GM23338 (cell line): ENCODE results near the gene ALDOA. TPM values are rescaled to one million over a fixed set of nuclear protein-coding genes. Genes with fewer than 3 reads are reported as not detected.

Experiments used
- ATAC-seq: fragments of 200-7000 bp; cut with Tn5 transposase; 3 replicates; pipeline ENCODE4 v1.9.1; 2020
- DNase-seq: peaks from one replicate; pipeline ENCODE4 v3.0.0-alpha.2; 2015; ENCODE audit warnings: low spot score
- H2AFZ ChIP-seq: fragments of 200-600 bp; sonication (generic); 2 replicates; pipeline ENCODE4 v1.8.0; 2016; ENCODE audit warnings: antibody characterized with exemption, mild to moderate bottlenecking, moderate library complexity
- H3F3A ChIP-seq: fragments of 200-600 bp; sonication (generic); replicated peaks from 2 replicates; pipeline ENCODE4 v1.8.0; 2017; ENCODE audit warnings: antibody characterized with exemption, mixed run types, low read depth
- H3K27ac ChIP-seq: fragments of 200-600 bp; sonication (generic); 2 replicates; pipeline ENCODE4 v1.6.1; 2016; ENCODE audit warnings: low read depth
- H3K27me3 ChIP-seq: fragments of 200-600 bp; sonication (generic); 2 replicates; pipeline ENCODE4 v1.8.0; 2016; ENCODE audit warnings: mild to moderate bottlenecking, mixed run types, moderate library complexity; ENCODE audit not compliant: insufficient read depth
- H3K36me3 ChIP-seq: fragments of 200-600 bp; sonication (generic); 2 replicates; pipeline ENCODE4 v1.8.0; 2016; ENCODE audit warnings: mild to moderate bottlenecking; ENCODE audit not compliant: insufficient read depth
- H3K4me1 ChIP-seq: fragments of 200-600 bp; sonication (generic); 2 replicates; pipeline ENCODE4 v1.8.0; 2016; ENCODE audit warnings: mild to moderate bottlenecking, moderate library complexity; ENCODE audit not compliant: insufficient read depth
- H3K4me2 ChIP-seq: fragments of 200-600 bp; sonication (generic); 2 replicates; pipeline ENCODE4 v1.7.1; 2017; ENCODE audit warnings: mixed run types
- H3K4me3 ChIP-seq: fragments of 200-600 bp; sonication (generic); 2 replicates; pipeline ENCODE4 v1.6.1; 2016; ENCODE audit warnings: mixed run types
- H3K79me2 ChIP-seq: fragments of 200-600 bp; sonication (generic); replicated peaks from 2 replicates; pipeline ENCODE4 v1.8.0; 2017; ENCODE audit warnings: mild to moderate bottlenecking; ENCODE audit not compliant: insufficient read depth
- H3K9me2 ChIP-seq: fragments of 200-600 bp; sonication (generic); 2 replicates; pipeline ENCODE4 v1.8.0; 2017; ENCODE audit not compliant: insufficient read depth
- H4K20me1 ChIP-seq: fragments of 200-600 bp; sonication (generic); replicated peaks from 2 replicates; pipeline ENCODE4 v1.8.0; 2017; ENCODE audit warnings: mild to moderate bottlenecking; ENCODE audit not compliant: insufficient read depth
- H3K27ac Mint-ChIP-seq: 2 replicates; pipeline ENCODE4 v1.8.0; 2020; ENCODE audit warnings: inconsistent platforms, mild to moderate bottlenecking, moderate library complexity, mixed read lengths
- H3K27me3 Mint-ChIP-seq: 3 replicates; pipeline ENCODE4 v1.8.0; 2022; ENCODE audit warnings: low read depth, mild to moderate bottlenecking, moderate library complexity, mixed read lengths, inconsistent platforms; ENCODE audit not compliant: insufficient read depth, poor library complexity
- H3K36me3 Mint-ChIP-seq: 3 replicates; pipeline ENCODE4 v1.8.0; 2021; ENCODE audit warnings: low read depth, mild to moderate bottlenecking, inconsistent platforms, moderate library complexity, mixed read lengths
- H3K4me1 Mint-ChIP-seq: 3 replicates; pipeline ENCODE4 v1.8.0; 2020; ENCODE audit warnings: mild to moderate bottlenecking, inconsistent platforms, mixed read lengths
- H3K4me3 Mint-ChIP-seq: 3 replicates; pipeline ENCODE4 v1.8.0; 2021; ENCODE audit warnings: moderate library complexity, mild to moderate bottlenecking, inconsistent platforms, mixed read lengths
- H3K9me3 Mint-ChIP-seq: 3 replicates; pipeline ENCODE4 v1.8.0; 2020; ENCODE audit warnings: moderate library complexity, mild to moderate bottlenecking, inconsistent platforms, mixed read lengths
- CREB1 ChIP-seq: fragments of 250-450 bp; sonication (Bioruptor Pico); IDR thresholded peaks from 2 replicates; pipeline ENCODE4 v1.5.0; 2020; ENCODE audit warnings: low read depth, mild to moderate bottlenecking, moderate library complexity
- EZH2phosphoT487 ChIP-seq: fragments of 200-600 bp; sonication (generic); IDR thresholded peaks from one replicate; pipeline ENCODE4 v1.8.1; 2018; ENCODE audit warnings: antibody characterized with exemption; ENCODE audit not compliant: unreplicated experiment
- JUNB ChIP-seq: IDR thresholded peaks from one replicate; pipeline ENCODE4 v1.6.1; 2016; ENCODE audit warnings: antibody characterized with exemption; ENCODE audit not compliant: unreplicated experiment
- NANOG ChIP-seq: IDR thresholded peaks from 2 replicates; pipeline ENCODE4 v1.6.1; 2016; ENCODE audit warnings: antibody characterized with exemption, borderline replicate concordance
- POLR2AphosphoS5 ChIP-seq: IDR thresholded peaks from 2 replicates; pipeline ENCODE4 v1.6.1; 2016; ENCODE audit warnings: antibody characterized with exemption, low read depth
- STAT1 ChIP-seq: IDR thresholded peaks from one replicate; pipeline ENCODE4 v1.6.1; 2016; ENCODE audit warnings: antibody characterized with exemption; ENCODE audit not compliant: unreplicated experiment
- ZNF114 ChIP-seq: fragments of 250-450 bp; sonication (Bioruptor Pico); IDR thresholded peaks from 2 replicates; pipeline ENCODE4 v1.5.0; 2020; ENCODE audit warnings: mild to moderate bottlenecking, moderate library complexity
- ZNF331 ChIP-seq: fragments of 250-450 bp; sonication (Bioruptor Pico); IDR thresholded peaks from 2 replicates; pipeline ENCODE4 v1.5.0; 2020; ENCODE audit warnings: low read depth, mild to moderate bottlenecking, moderate library complexity
- polyA plus RNA-seq: library from polyadenylated mRNA; unstranded; fragments of >200 nt; fragmentation: Nextera tagmentation; extraction: Ambion mirVana; gene quantifications from 2 replicates; pipeline ENCODE4 v1.2.1, GENCODE V29; 2016
- total RNA-seq: library from RNA; depleted of rRNA; stranded (reverse); fragments of >200 nt; shearing (Covaris generic); gene quantifications from 2 replicates; pipeline ENCODE4 v1.2.3, GENCODE V29; 2014
- TF ChIP-seq, protein P1 (sequence below): IDR thresholded peaks from 2 replicates; pipeline ENCODE4 v1.6.1; 2016; ENCODE audit warnings: antibody characterized with exemption
- TF ChIP-seq, protein P2 (sequence below): fragments of 250-450 bp; sonication (Bioruptor Pico); IDR thresholded peaks from 2 replicates; pipeline ENCODE4 v1.5.0; 2020; ENCODE audit warnings: mild to moderate bottlenecking, moderate library complexity
- TF ChIP-seq, protein P3 (sequence below), 2 experiments: fragments of 200-600 bp in 1 of 2; sonication (generic) in 1 of 2; conservative IDR thresholded peaks; 2 replicates each; pipeline versions ENCODE4 v1.5.1 to v1.6.1; 2016 to 2017; ENCODE audit warnings: antibody characterized with exemption in 2 of 2, low read depth in 2 of 2, mild to moderate bottlenecking in 2 of 2, moderate library complexity in 1 of 2
- TF ChIP-seq, protein P4 (sequence below): IDR thresholded peaks from one replicate; pipeline ENCODE4 v1.6.1; 2018; ENCODE audit warnings: antibody characterized with exemption; ENCODE audit not compliant: unreplicated experiment

ALDOA gene
- total and polyA plus RNA-seq, 2 experiments from 2014 or later = 1,054 to 1,306 TPM

DNA sequence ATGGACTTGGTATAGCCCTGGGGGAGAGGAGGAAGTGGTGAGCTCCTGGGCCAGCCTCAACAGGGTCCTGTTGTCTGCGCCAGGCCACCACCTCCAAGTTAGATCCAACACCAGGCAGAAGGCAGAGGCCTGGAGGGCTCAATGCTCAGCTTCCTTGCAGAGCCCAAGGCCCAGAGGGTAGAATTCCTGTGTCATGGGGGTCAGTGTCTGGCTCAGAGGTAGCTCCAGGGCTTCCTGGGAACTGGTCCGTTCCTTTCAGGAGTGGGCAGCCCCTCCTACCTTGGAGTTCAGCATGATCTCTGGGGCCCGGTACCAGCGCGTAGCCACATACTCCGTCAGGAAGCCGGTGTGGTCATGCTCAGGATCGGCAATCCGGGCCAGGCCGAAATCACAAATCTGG, 52.2 kb downstream of the ALDOA start (continued):
- TF ChIP-seq, protein P1, sequence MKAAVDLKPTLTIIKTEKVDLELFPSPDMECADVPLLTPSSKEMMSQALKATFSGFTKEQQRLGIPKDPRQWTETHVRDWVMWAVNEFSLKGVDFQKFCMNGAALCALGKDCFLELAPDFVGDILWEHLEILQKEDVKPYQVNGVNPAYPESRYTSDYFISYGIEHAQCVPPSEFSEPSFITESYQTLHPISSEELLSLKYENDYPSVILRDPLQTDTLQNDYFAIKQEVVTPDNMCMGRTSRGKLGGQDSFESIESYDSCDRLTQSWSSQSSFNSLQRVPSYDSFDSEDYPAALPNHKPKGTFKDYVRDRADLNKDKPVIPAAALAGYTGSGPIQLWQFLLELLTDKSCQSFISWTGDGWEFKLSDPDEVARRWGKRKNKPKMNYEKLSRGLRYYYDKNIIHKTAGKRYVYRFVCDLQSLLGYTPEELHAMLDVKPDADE = no peak
- no peak for TF ChIP-seq ZNF114 (CRISPR knock-in tag)
- TF ChIP-seq STAT1 = no peak

DNA sequence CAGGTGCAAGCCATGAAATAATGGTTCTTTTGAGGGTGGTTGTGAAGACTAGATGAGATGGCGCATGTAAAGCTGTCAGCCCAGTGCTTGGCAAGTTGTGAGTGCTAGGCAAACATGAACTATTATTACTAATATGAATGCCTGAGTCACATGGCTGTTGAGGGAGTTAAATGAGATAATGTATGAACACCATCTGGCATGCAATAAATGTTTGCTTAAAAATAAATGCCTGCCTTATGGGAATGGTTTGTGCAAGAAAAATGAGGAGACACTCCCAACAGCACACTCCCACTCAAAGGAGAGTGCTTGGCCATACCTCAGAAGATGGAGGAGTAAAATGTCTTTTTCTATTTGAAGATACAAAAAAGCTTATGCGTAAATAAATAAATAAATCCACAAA, 53.9 kb downstream of the ALDOA start:
- Histone ChIP-seq H2AFZ (no peak overlapping the region), H3K36me3 (no peaks in the 10 kb centered on the region), H4K20me1 (no peaks in the 10 kb centered on the region), H3K27ac (no peak overlapping the region), H3K4me2 (no peak overlapping the region), H3K9me2 (no peaks in the 10 kb centered on the region), H3F3A (no peaks in the 10 kb centered on the region), H3K4me1 (peaks cover 3% of the 10 kb centered on the region; the same call in 1 of the 2 replicates), H3K4me3 (no peak overlapping the region), H3K79me2 (no peaks in the 10 kb centered on the region), H3K27me3 (no peaks in the 10 kb centered on the region)
- Mint-ChIP-seq H3K4me3 (no peak overlapping the region), H3K27me3 (peaks cover 12% of the 10 kb centered on the region), H3K9me3 (no peaks in the 10 kb centered on the region), H3K4me1 (peaks cover 4% of the 10 kb centered on the region; the same call in 2 of the 3 replicates), H3K27ac (no peak overlapping the region), H3K36me3 (no peaks in the 10 kb centered on the region)
- DNase-seq = no peak
- ATAC-seq = no peak
- TF ChIP-seq NANOG (no peak), POLR2AphosphoS5 (no peak), ZNF114 (CRISPR knock-in tag) (no peak), JUNB (no peak), ZNF331 (CRISPR knock-in tag) (no peak), CREB1 (CRISPR knock-in tag) (no peak), STAT1 (no peak), EZH2phosphoT487 (no peak)
- TF ChIP-seq, protein P2, sequence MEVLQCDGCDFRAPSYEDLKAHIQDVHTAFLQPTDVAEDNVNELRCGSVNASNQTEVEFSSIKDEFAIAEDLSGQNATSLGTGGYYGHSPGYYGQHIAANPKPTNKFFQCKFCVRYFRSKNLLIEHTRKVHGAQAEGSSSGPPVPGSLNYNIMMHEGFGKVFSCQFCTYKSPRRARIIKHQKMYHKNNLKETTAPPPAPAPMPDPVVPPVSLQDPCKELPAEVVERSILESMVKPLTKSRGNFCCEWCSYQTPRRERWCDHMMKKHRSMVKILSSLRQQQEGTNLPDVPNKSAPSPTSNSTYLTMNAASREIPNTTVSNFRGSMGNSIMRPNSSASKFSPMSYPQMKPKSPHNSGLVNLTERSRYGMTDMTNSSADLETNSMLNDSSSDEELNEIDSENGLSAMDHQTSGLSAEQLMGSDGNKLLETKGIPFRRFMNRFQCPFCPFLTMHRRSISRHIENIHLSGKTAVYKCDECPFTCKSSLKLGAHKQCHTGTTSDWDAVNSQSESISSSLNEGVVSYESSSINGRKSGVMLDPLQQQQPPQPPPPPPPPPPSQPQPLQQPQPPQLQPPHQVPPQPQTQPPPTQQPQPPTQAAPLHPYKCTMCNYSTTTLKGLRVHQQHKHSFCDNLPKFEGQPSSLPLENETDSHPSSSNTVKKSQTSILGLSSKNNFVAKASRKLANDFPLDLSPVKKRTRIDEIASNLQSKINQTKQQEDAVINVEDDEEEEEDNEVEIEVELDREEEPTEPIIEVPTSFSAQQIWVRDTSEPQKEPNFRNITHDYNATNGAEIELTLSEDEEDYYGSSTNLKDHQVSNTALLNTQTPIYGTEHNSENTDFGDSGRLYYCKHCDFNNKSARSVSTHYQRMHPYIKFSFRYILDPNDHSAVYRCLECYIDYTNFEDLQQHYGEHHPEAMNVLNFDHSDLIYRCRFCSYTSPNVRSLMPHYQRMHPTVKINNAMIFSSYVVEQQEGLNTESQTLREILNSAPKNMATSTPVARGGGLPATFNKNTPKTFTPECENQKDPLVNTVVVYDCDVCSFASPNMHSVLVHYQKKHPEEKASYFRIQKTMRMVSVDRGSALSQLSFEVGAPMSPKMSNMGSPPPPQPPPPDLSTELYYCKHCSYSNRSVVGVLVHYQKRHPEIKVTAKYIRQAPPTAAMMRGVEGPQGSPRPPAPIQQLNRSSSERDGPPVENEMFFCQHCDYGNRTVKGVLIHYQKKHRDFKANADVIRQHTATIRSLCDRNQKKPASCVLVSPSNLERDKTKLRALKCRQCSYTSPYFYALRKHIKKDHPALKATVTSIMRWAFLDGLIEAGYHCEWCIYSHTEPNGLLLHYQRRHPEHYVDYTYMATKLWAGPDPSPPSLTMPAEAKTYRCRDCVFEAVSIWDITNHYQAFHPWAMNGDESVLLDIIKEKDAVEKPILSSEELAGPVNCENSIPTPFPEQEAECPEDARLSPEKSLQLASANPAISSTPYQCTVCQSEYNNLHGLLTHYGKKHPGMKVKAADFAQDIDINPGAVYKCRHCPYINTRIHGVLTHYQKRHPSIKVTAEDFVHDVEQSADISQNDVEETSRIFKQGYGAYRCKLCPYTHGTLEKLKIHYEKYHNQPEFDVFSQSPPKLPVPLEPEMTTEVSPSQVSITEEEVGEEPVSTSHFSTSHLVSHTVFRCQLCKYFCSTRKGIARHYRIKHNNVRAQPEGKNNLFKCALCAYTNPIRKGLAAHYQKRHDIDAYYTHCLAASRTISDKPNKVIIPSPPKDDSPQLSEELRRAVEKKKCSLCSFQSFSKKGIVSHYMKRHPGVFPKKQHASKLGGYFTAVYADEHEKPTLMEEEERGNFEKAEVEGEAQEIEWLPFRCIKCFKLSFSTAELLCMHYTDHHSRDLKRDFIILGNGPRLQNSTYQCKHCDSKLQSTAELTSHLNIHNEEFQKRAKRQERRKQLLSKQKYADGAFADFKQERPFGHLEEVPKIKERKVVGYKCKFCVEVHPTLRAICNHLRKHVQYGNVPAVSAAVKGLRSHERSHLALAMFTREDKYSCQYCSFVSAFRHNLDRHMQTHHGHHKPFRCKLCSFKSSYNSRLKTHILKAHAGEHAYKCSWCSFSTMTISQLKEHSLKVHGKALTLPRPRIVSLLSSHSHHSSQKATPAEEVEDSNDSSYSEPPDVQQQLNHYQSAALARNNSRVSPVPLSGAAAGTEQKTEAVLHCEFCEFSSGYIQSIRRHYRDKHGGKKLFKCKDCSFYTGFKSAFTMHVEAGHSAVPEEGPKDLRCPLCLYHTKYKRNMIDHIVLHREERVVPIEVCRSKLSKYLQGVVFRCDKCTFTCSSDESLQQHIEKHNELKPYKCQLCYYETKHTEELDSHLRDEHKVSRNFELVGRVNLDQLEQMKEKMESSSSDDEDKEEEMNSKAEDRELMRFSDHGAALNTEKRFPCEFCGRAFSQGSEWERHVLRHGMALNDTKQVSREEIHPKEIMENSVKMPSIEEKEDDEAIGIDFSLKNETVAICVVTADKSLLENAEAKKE (CRISPR knock-in tag) = no peak
- TF ChIP-seq, protein P3, sequence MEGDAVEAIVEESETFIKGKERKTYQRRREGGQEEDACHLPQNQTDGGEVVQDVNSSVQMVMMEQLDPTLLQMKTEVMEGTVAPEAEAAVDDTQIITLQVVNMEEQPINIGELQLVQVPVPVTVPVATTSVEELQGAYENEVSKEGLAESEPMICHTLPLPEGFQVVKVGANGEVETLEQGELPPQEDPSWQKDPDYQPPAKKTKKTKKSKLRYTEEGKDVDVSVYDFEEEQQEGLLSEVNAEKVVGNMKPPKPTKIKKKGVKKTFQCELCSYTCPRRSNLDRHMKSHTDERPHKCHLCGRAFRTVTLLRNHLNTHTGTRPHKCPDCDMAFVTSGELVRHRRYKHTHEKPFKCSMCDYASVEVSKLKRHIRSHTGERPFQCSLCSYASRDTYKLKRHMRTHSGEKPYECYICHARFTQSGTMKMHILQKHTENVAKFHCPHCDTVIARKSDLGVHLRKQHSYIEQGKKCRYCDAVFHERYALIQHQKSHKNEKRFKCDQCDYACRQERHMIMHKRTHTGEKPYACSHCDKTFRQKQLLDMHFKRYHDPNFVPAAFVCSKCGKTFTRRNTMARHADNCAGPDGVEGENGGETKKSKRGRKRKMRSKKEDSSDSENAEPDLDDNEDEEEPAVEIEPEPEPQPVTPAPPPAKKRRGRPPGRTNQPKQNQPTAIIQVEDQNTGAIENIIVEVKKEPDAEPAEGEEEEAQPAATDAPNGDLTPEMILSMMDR (conservative IDR thresholded peaks at IDR 0.05; ENCODE audit: low read depth in 2 of 2) = no peak
- TF ChIP-seq, protein P1 = no peak
- TF ChIP-seq, protein P4, sequence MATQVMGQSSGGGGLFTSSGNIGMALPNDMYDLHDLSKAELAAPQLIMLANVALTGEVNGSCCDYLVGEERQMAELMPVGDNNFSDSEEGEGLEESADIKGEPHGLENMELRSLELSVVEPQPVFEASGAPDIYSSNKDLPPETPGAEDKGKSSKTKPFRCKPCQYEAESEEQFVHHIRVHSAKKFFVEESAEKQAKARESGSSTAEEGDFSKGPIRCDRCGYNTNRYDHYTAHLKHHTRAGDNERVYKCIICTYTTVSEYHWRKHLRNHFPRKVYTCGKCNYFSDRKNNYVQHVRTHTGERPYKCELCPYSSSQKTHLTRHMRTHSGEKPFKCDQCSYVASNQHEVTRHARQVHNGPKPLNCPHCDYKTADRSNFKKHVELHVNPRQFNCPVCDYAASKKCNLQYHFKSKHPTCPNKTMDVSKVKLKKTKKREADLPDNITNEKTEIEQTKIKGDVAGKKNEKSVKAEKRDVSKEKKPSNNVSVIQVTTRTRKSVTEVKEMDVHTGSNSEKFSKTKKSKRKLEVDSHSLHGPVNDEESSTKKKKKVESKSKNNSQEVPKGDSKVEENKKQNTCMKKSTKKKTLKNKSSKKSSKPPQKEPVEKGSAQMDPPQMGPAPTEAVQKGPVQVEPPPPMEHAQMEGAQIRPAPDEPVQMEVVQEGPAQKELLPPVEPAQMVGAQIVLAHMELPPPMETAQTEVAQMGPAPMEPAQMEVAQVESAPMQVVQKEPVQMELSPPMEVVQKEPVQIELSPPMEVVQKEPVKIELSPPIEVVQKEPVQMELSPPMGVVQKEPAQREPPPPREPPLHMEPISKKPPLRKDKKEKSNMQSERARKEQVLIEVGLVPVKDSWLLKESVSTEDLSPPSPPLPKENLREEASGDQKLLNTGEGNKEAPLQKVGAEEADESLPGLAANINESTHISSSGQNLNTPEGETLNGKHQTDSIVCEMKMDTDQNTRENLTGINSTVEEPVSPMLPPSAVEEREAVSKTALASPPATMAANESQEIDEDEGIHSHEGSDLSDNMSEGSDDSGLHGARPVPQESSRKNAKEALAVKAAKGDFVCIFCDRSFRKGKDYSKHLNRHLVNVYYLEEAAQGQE = no peak
